Measurements from ENCODE around the gene NDUFS2.

The NDUFS2 gene

GRCh38 chr1:161159087-161159912 is 42.9 kb upstream of the NDUFS2 start, which contains the start of gene USP21:
TSS of gene USP21 (plus strand) at chr1:161159500. CDS start at chr1:161160641, 1,141 bp downstream.
- Histone ChIP-seq H3K9me3 (no peaks in the 10 kb centered on the region), H3K4me3 (ENCODE audit: low read depth in 1 of 2, low read length in 1 of 2) (peak within 1 kb of the TSS; percentile 79 to 83), H3K27me3 (no peaks in the 10 kb centered on the region), H3K4me1 (ENCODE audit: control insufficient read depth in 1 of 2, insufficient read depth in 1 of 2, low read depth in 1 of 2, low read length in 1 of 2) (peaks cover 18 to 22% of the 10 kb centered on the region in 2 experiments), H3K27ac (peak within 1 kb of the TSS; percentile 65), H3K36me3 (peaks cover 13% of the 10 kb centered on the region)
- TF ChIP-seq CTCF (IDR thresholded peaks at IDR 0.05): peak; percentile 52

- TF ChIP-seq CTCF (IDR thresholded peaks at IDR 0.05): no peak
- peaks cover 14 to 17% of the 10 kb centered on the region in 2 experiments for H3K4me1 ChIP-seq (ENCODE audit: control insufficient read depth in 1 of 2, insufficient read depth in 1 of 2, low read depth in 1 of 2, low read length in 1 of 2)
- peak overlapping the region; percentile 65 for H3K27ac ChIP-seq
Measured at GRCh38 chr1:161159913-161160243, 42.3 kb upstream of the NDUFS2 start.

GRCh38 chr1:161160671-161161145 is 41.5 kb upstream of the NDUFS2 start:
- peaks cover 22 to 24% of the 10 kb centered on the region in 2 experiments for H3K4me1 ChIP-seq (ENCODE audit: control insufficient read depth in 1 of 2, insufficient read depth in 1 of 2, low read depth in 1 of 2, low read length in 1 of 2)
- peaks cover 13% of the 10 kb centered on the region for H3K36me3 ChIP-seq
- H3K27ac ChIP-seq: no peak overlapping the region
- no peak overlapping the region for H3K4me3 ChIP-seq (ENCODE audit: low read depth in 1 of 2, low read length in 1 of 2)
- TF ChIP-seq CTCF (IDR thresholded peaks at IDR 0.05): no peak
- no peaks in the 10 kb centered on the region for H3K9me3 ChIP-seq
- H3K27me3 ChIP-seq: no peaks in the 10 kb centered on the region

More at GRCh38 chr1:161159913-161160243, 42.3 kb upstream of the NDUFS2 start:
- Histone ChIP-seq H3K9me3 (no peaks in the 10 kb centered on the region), H3K36me3 (peaks cover 13% of the 10 kb centered on the region), H3K4me3 (ENCODE audit: low read depth in 1 of 2, low read length in 1 of 2) (peak overlapping the region; percentile 79 to 83), H3K27me3 (no peaks in the 10 kb centered on the region)

- TF ChIP-seq CTCF (IDR thresholded peaks at IDR 0.05): no peak
- Histone ChIP-seq H3K4me3 (ENCODE audit: low read depth in 1 of 2, low read length in 1 of 2) (no peak overlapping the region), H3K9me3 (no peaks in the 10 kb centered on the region), H3K4me1 (ENCODE audit: control insufficient read depth in 1 of 2, insufficient read depth in 1 of 2, low read depth in 1 of 2, low read length in 1 of 2) (peaks cover 27 to 34% of the 10 kb centered on the region in 2 experiments), H3K27me3 (no peaks in the 10 kb centered on the region), H3K36me3 (peaks cover 13% of the 10 kb centered on the region), H3K27ac (no peak overlapping the region)
Measured at GRCh38 chr1:161161652-161162051, 40.5 kb upstream of the NDUFS2 start.

- Histone ChIP-seq H3K4me1 (ENCODE audit: control insufficient read depth in 1 of 2, insufficient read depth in 1 of 2, low read depth in 1 of 2, low read length in 1 of 2) (peaks cover 31 to 38% of the 10 kb centered on the region in 2 experiments), H3K27ac (no peak overlapping the region), H3K9me3 (no peaks in the 10 kb centered on the region), H3K4me3 (ENCODE audit: low read depth in 1 of 2, low read length in 1 of 2) (no peak overlapping the region), H3K36me3 (peaks cover 13% of the 10 kb centered on the region), H3K27me3 (no peaks in the 10 kb centered on the region)
- TF ChIP-seq CTCF (IDR thresholded peaks at IDR 0.05): no peak
Measured at GRCh38 chr1:161162052-161162451, 40.1 kb upstream of the NDUFS2 start.
